Testis (tissue), 2 donors: ENCODE data around the gene MOXD1.

Source experiments
- POLR2A ChIP-seq: fragments of 450-650 bp; IDR thresholded peaks from one replicate; pipeline ENCODE4 v1.6.1; 2017; ENCODE audit warnings: antibody characterized with exemption, mild to moderate bottlenecking, moderate library complexity
- TF ChIP-seq, protein P1 (sequence below), 3 experiments: fragments of 450-650 bp in 2 of 3; fragments of 200-600 bp in 1 of 3; sonication (generic) in 1 of 3; IDR thresholded peaks; one replicate each; pipeline ENCODE4 v1.5.1; 2016 to 2019; ENCODE audit warnings: antibody characterized with exemption in 3 of 3, mild to moderate bottlenecking in 2 of 3, moderate library complexity in 1 of 3

DNA sequence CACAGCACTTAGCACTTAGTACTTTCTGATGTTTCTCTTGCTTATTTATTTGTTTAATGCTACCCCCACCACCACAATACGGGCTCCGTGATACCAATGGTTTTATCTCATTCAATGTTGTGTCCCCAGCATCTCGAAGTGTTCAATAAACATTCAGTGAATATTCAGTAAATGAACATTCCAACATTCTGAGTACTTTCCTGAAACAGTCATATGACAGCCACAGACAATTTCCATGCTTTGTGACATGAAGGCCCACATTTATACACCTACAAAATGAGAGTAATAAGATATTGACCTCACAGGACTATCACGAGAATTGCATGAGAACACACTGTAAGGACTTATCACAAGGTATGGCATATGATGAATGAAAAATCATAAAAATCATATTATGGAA, 10.8 kb downstream of the MOXD1 start:
- TF ChIP-seq, protein P1, sequence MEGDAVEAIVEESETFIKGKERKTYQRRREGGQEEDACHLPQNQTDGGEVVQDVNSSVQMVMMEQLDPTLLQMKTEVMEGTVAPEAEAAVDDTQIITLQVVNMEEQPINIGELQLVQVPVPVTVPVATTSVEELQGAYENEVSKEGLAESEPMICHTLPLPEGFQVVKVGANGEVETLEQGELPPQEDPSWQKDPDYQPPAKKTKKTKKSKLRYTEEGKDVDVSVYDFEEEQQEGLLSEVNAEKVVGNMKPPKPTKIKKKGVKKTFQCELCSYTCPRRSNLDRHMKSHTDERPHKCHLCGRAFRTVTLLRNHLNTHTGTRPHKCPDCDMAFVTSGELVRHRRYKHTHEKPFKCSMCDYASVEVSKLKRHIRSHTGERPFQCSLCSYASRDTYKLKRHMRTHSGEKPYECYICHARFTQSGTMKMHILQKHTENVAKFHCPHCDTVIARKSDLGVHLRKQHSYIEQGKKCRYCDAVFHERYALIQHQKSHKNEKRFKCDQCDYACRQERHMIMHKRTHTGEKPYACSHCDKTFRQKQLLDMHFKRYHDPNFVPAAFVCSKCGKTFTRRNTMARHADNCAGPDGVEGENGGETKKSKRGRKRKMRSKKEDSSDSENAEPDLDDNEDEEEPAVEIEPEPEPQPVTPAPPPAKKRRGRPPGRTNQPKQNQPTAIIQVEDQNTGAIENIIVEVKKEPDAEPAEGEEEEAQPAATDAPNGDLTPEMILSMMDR (IDR thresholded peaks at IDR 0.05), result no peak
- TF ChIP-seq POLR2A, result no peak
